Endothelial cell of umbilical vein (primary cell): ENCODE measurements around the gene DIS3. TPM values are rescaled to one million over a fixed set of nuclear protein-coding genes. Genes with fewer than 3 reads are reported as not detected.

Source experiments
- BruUV-seq: library from RNA; stranded (reverse); fragments of 400-500 nt; replicated peaks from 2 replicates; lab custom pipeline; 2021; lab: Mats Ljungman, UMichigan
- CTCF ChIA-PET: fragments of 300-600, 350-600 bp; sonication (Branson Sonifier 250); formaldehyde crosslinking; loops from one replicate; lab custom pipeline; 2021; ENCODE audit warnings: antibody characterized with exemption, inconsistent platforms; lab: Charles Lee
- POLR2A ChIA-PET: fragments of 300-600, 350-600 bp; sonication (Branson Sonifier 250); formaldehyde crosslinking; loops from one replicate; lab custom pipeline; 2021; ENCODE audit warnings: antibody characterized with exemption, inconsistent platforms; lab: Charles Lee
- DNase-seq: peaks from one replicate; pipeline ENCODE4 v3.0.0-alpha.2; 2011; ENCODE audit warnings: low read depth, low spot score
- FAIRE-seq: peaks from 2 replicates; lab custom pipeline; 2011; peaks lifted over from hg19 to GRCh38; lab: Jason Lieb, UNC
- H2AFZ ChIP-seq: 2 replicates; pipeline ENCODE4 v1.6.0; 2012; ENCODE audit warnings: low read depth, low read length, control low read depth, inconsistent platforms
- H3K27ac ChIP-seq: 2 replicates; pipeline ENCODE4 v1.5.1; 2011; ENCODE audit warnings: low read depth, mild to moderate bottlenecking, control low read depth, low read length, moderate library complexity; ENCODE audit not compliant: insufficient read depth
- H3K27me3 ChIP-seq, 2 experiments: 2 replicates each; pipeline versions ENCODE4 v1.6.0 to v1.6.1; 2011; ENCODE audit warnings: low read length in 2 of 2, mixed read lengths in 1 of 2; ENCODE audit not compliant: control insufficient read depth in 2 of 2, insufficient read depth in 2 of 2
- H3K36me3 ChIP-seq, 2 experiments: 2 replicates in 1 of 2; 3 replicates in 1 of 2; pipeline ENCODE4 v1.5.1; 2011; ENCODE audit warnings: low read length in 2 of 2, mild to moderate bottlenecking in 1 of 2, moderate library complexity in 1 of 2; ENCODE audit not compliant: control insufficient read depth in 2 of 2, insufficient read depth in 2 of 2; ENCODE audit errors: extremely low read depth in 1 of 2
- H3K4me1 ChIP-seq: 3 replicates; pipeline ENCODE4 v1.5.1; 2011; ENCODE audit warnings: mild to moderate bottlenecking, low read length; ENCODE audit not compliant: control insufficient read depth, insufficient read depth; ENCODE audit errors: extremely low read depth
- H3K4me2 ChIP-seq: 2 replicates; pipeline ENCODE4 v1.6.1; 2011; ENCODE audit warnings: low read length, control low read depth, mixed read lengths; ENCODE audit not compliant: insufficient read depth
- H3K4me3 ChIP-seq, 3 experiments: fragments of 200-600 bp in 1 of 3; sonication (generic), shearing (Covaris generic) in 1 of 3; replicated peaks in 1 of 3; 2 replicates each; pipeline ENCODE4 v1.5.1; 2011 to 2016; ENCODE audit warnings: control low read depth in 3 of 3, low read length in 3 of 3, mild to moderate bottlenecking in 2 of 3, inconsistent platforms in 1 of 3, low read depth in 1 of 3, moderate library complexity in 1 of 3; ENCODE audit not compliant: insufficient read depth in 1 of 3
- H3K79me2 ChIP-seq: 2 replicates; pipeline ENCODE4 v1.6.0; 2012; ENCODE audit warnings: low read length, inconsistent platforms; ENCODE audit not compliant: control insufficient read depth, insufficient read depth
- H3K9ac ChIP-seq: replicated peaks from 2 replicates; pipeline ENCODE3; 2011; ENCODE audit warnings: low read length, control low read depth; ENCODE audit not compliant: insufficient read depth; ENCODE audit errors: extremely low read depth
- H3K9me1 ChIP-seq: replicated peaks from 3 replicates; pipeline ENCODE4 v1.6.0; 2011; ENCODE audit warnings: mild to moderate bottlenecking, low read length; ENCODE audit not compliant: control insufficient read depth, insufficient read depth; ENCODE audit errors: extremely low read depth
- H3K9me3 ChIP-seq: replicated peaks from 2 replicates; pipeline ENCODE4 v1.5.1; 2012; ENCODE audit warnings: low read length, inconsistent platforms; ENCODE audit not compliant: control insufficient read depth, insufficient read depth
- H4K20me1 ChIP-seq: replicated peaks from 2 replicates; pipeline ENCODE3; 2011; ENCODE audit warnings: mild to moderate bottlenecking, low read length; ENCODE audit not compliant: control insufficient read depth, insufficient read depth; ENCODE audit errors: extremely low read depth
- CTCF ChIP-seq, 2 donors: IDR thresholded peaks; 1 replicate in 1 of 2; 2 replicates in 1 of 2; pipeline ENCODE4 v1.5.1; 2011; ENCODE audit warnings: low read length in 2 of 2, mild to moderate bottlenecking in 2 of 2, moderate library complexity in 2 of 2, control low read depth in 1 of 2, inconsistent platforms in 1 of 2, low read depth in 1 of 2; ENCODE audit not compliant: insufficient read depth in 1 of 2; ENCODE audit errors: extremely low read depth in 1 of 2
- EZH2 ChIP-seq: IDR thresholded peaks from 2 replicates; pipeline ENCODE4 v1.6.1; 2012; ENCODE audit warnings: borderline replicate concordance, low read depth, mild to moderate bottlenecking, moderate library complexity, low read length, inconsistent platforms; ENCODE audit not compliant: severe bottlenecking
- FOS ChIP-seq: IDR thresholded peaks from 2 replicates; pipeline ENCODE4 v1.6.1; 2011; ENCODE audit warnings: mild to moderate bottlenecking, low read length, moderate library complexity, borderline replicate concordance; ENCODE audit not compliant: insufficient read depth
- GATA2 ChIP-seq: IDR thresholded peaks from 2 replicates; pipeline ENCODE4 v1.7.0; 2011; ENCODE audit warnings: low read depth, mild to moderate bottlenecking, moderate library complexity, mixed read lengths, low read length; ENCODE audit not compliant: insufficient read length, insufficient read depth
- JUN ChIP-seq: IDR thresholded peaks from 2 replicates; pipeline ENCODE4 v1.6.1; 2011; ENCODE audit warnings: borderline replicate concordance, low read depth; ENCODE audit not compliant: insufficient read length, insufficient read depth
- MAX ChIP-seq: IDR thresholded peaks from 2 replicates; pipeline ENCODE4 v1.6.1; 2011; ENCODE audit not compliant: insufficient read depth, insufficient read length
- MYC ChIP-seq: IDR thresholded peaks from one replicate; pipeline ENCODE4 v1.6.1; 2011; ENCODE audit warnings: mild to moderate bottlenecking, low read depth, low read length
- POLR2A ChIP-seq: IDR thresholded peaks from 2 replicates; pipeline ENCODE4 v1.6.1; 2012; ENCODE audit warnings: low read depth, mild to moderate bottlenecking, control low read depth, low read length
- POLR2AphosphoS5 ChIP-seq: IDR thresholded peaks from 2 replicates; pipeline ENCODE4 v1.6.1; 2012; ENCODE audit warnings: low read depth, mild to moderate bottlenecking, control low read depth, low read length, moderate library complexity; ENCODE audit not compliant: insufficient read depth
- dilution Hi-C: fragments of 300-500 bp; cut with MboI; formaldehyde crosslinking; loops from one replicate; pipeline ENCODE4 v1.15.0; 2019; ENCODE audit warnings: low sequenced_read_pairs; ENCODE audit not compliant: extremely low pct_ligation_motif_present
- intact Hi-C: fragments of 100-400 bp; cut with micrococcal nuclease; formaldehyde crosslinking; loops from one replicate; pipeline ENCODE4 v1.10.0; 2022
- polyA plus RNA-seq, 4 experiments: library from polyadenylated mRNA; depleted of rRNA in 3 of 4; stranded (reverse) in 3 of 4; unstranded in 1 of 4; fragments of >200 nt; gene quantifications; 2 replicates each; pipeline versions ENCODE4 v1.2.1 to v1.2.3, GENCODE V29; 2011 to 2012; ENCODE audit warnings: missing spikeins in 1 of 4
- total RNA-seq: library from RNA; stranded (reverse); gene quantifications from 2 replicates; pipeline ENCODE4 v1.2.3, GENCODE V29; 2021

The DIS3 gene
- total and polyA plus RNA-seq, 2 donors (not counting 3 experiments of a cell fraction or from before 2014, with no cell fraction given), result 12.4 to 31.4 TPM

GRCh38 chr13:72774019-72774418, 7.7 kb downstream of the DIS3 start:
- H4K20me1 ChIP-seq, result no peaks in the 10 kb centered on the region
- ChIA-PET CTCF (no interaction called here), POLR2A (no interaction called here)
- H3K9me1 ChIP-seq, result peaks cover 2% of the 10 kb centered on the region
- no peak overlapping the region for H3K9ac ChIP-seq
- no peaks in the 10 kb centered on the region for H3K9me3 ChIP-seq
- peaks cover 12 to 55% of the 10 kb centered on the region in 2 experiments for H3K36me3 ChIP-seq
- intact Hi-C loops (no loop called here), dilution Hi-C loops (no loop called here)
- no peak for DNase-seq
- H3K79me2 ChIP-seq, result peaks cover 18% of the 10 kb centered on the region
- H2AFZ ChIP-seq, result no peak overlapping the region
- no peaks in the 10 kb centered on the region for H3K27me3 ChIP-seq
- no peak for TF ChIP-seq POLR2A
- TF ChIP-seq MYC, result no peak
- TF ChIP-seq CTCF (IDR thresholded peaks at IDR 0.05; ENCODE audit: extremely low read depth in 1 of 2, insufficient read depth in 1 of 2, low read depth in 1 of 2, low read length in 2 of 2), result no peak
- TF ChIP-seq POLR2AphosphoS5, result no peak
- no peak for TF ChIP-seq MAX
- no peak for TF ChIP-seq EZH2
- TF ChIP-seq GATA2, result no peak
- TF ChIP-seq JUN, result no peak
- no peak for TF ChIP-seq FOS
- no peak overlapping the region for H3K4me2 ChIP-seq
- no TSS peak for BruUV-seq
- H3K4me3 ChIP-seq, result no peak overlapping the region
- no peak overlapping the region for H3K27ac ChIP-seq
- H3K4me1 ChIP-seq, result no peaks in the 10 kb centered on the region
- FAIRE-seq, result no peak
